GM19351 (cell line): ENCODE results near the gene LRP5.

Source experiments
- ATAC-seq: cut with Tn5 transposase; IDR thresholded peaks from one replicate; pipeline ENCODE4 v1.9.1; 2021; ENCODE audit warnings: mild to moderate bottlenecking, moderate library complexity; ENCODE audit not compliant: unreplicated experiment

Gene LRP5

GRCh38 chr11:68308068-68308467 is 4.3 kb upstream of the LRP5 start:
- ATAC-seq = no peak

- ATAC-seq = no peak
Observed at GRCh38 chr11:68309621-68310185, 2.7 kb upstream of the LRP5 start.

- ATAC-seq = no peak
Observed at GRCh38 chr11:68311160-68312116, 953 bp upstream of the LRP5 start.

GRCh38 chr11:68312780-68313573 is 586 bp downstream of the LRP5 start:
- no peak for ATAC-seq

GRCh38 chr11:68313574-68314202 is 1.3 kb downstream of the LRP5 start:
- ATAC-seq = no peak

- no peak for ATAC-seq
Observed at GRCh38 chr11:68314203-68315170, 2.1 kb downstream of the LRP5 start.

- ATAC-seq = no peak
Observed at GRCh38 chr11:68315171-68315920, 3.0 kb downstream of the LRP5 start.

- no peak for ATAC-seq
Observed at GRCh38 chr11:68317147-68317785, 4.9 kb downstream of the LRP5 start.

GRCh38 chr11:68321293-68322051 is 9.1 kb downstream of the LRP5 start:
- no peak for ATAC-seq

GRCh38 chr11:68322052-68322430 is 9.7 kb downstream of the LRP5 start:
- no peak for ATAC-seq

GRCh38 chr11:68324241-68324640 is 11.8 kb downstream of the LRP5 start:
- no peak for ATAC-seq

- no peak for ATAC-seq
Observed at GRCh38 chr11:68324695-68325094, 12.3 kb downstream of the LRP5 start.

- ATAC-seq = no peak
Observed at GRCh38 chr11:68325183-68325906, 13.0 kb downstream of the LRP5 start.

GRCh38 chr11:68325907-68326220 is 13.5 kb downstream of the LRP5 start:
- ATAC-seq = no peak

- no peak for ATAC-seq
Observed at GRCh38 chr11:68326334-68327215, 14.2 kb downstream of the LRP5 start.

GRCh38 chr11:68327586-68328370 is 15.4 kb downstream of the LRP5 start:
- ATAC-seq = no peak
